HL-60 (cell line): Measurements from ENCODE around the gene SLC22A23.

Source experiments
- DNase-seq, 2 experiments: peaks; one replicate each; pipeline ENCODE4 v3.0.0-alpha.2; 2010 to 2020; ENCODE audit warnings: low read depth in 1 of 2, low spot score in 1 of 2
- H3K27ac ChIP-seq: fragments of 250-450 bp; sonication (Bioruptor Pico); replicated peaks from 2 replicates; pipeline ENCODE4 v1.5.1; 2020; ENCODE audit warnings: mild to moderate bottlenecking, moderate library complexity
- H3K27me3 ChIP-seq: fragments of 250-450 bp; sonication (Bioruptor Pico); 2 replicates; pipeline ENCODE4 v1.5.1; 2021; ENCODE audit warnings: mild to moderate bottlenecking, moderate library complexity; ENCODE audit not compliant: insufficient read depth, poor library complexity, severe bottlenecking
- H3K4me3 ChIP-seq: replicated peaks from 2 replicates; pipeline ENCODE4 v1.5.1; 2011; ENCODE audit warnings: mild to moderate bottlenecking, control low read depth, low read length; ENCODE audit not compliant: insufficient read depth
- CTCF ChIP-seq: IDR thresholded peaks from one replicate; pipeline ENCODE4 v1.5.1; 2011; ENCODE audit warnings: low read length, control low read depth, inconsistent platforms; ENCODE audit not compliant: insufficient read depth
- GABPA ChIP-seq: IDR thresholded peaks from 2 replicates; pipeline ENCODE4 v1.6.1; 2012; ENCODE audit warnings: low read depth
- POLR2AphosphoS5 ChIP-seq: IDR thresholded peaks from 2 replicates; pipeline ENCODE4 v1.6.1; 2012; ENCODE audit warnings: low read depth
- REST ChIP-seq: IDR thresholded peaks from 2 replicates; pipeline ENCODE4 v1.6.1; 2012; ENCODE audit warnings: low read depth; ENCODE audit not compliant: insufficient replicate concordance
- SPI1 ChIP-seq: IDR thresholded peaks from 2 replicates; pipeline ENCODE4 v1.6.1; 2012; ENCODE audit warnings: low read depth, mild to moderate bottlenecking, borderline replicate concordance

Gene SLC22A23

DNA sequence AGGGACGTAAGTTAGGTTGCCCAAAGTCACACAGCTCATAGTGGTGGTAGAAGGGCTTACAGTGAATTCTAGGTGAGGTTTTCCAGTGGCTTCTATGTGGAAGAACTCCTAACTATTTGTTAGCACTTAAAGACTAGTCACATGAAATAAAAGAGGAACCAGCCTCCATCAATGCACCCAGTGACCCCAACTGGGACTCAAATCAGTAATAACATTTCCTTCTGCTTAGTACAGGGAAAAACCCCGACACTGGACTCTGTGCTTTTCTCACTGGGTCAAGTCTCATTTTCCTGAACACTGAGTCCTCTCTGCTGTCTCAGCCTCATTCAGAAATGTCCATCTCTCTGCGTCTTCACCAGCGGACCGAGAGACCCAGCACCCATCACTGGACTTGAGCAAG, 89.2 kb downstream of the SLC22A23 start:
- Histone ChIP-seq H3K27me3 (peaks cover 4% of the 10 kb centered on the region), H3K4me3 (no peak overlapping the region), H3K27ac (no peak overlapping the region)
- TF ChIP-seq POLR2AphosphoS5 (no peak), REST (no peak), GABPA (no peak), SPI1 (no peak), CTCF (no peak)
- no peak for DNase-seq

GRCh38 chr6:3366596-3367413, 90.0 kb downstream of the SLC22A23 start:
- TF ChIP-seq REST: no peak
- TF ChIP-seq CTCF: no peak
- no peak for TF ChIP-seq SPI1
- TF ChIP-seq GABPA: no peak
- no peak for TF ChIP-seq POLR2AphosphoS5
- H3K27ac ChIP-seq: no peak overlapping the region
- H3K4me3 ChIP-seq: no peak overlapping the region
- H3K27me3 ChIP-seq: peaks cover 4% of the 10 kb centered on the region
- DNase-seq: no peak

DNA sequence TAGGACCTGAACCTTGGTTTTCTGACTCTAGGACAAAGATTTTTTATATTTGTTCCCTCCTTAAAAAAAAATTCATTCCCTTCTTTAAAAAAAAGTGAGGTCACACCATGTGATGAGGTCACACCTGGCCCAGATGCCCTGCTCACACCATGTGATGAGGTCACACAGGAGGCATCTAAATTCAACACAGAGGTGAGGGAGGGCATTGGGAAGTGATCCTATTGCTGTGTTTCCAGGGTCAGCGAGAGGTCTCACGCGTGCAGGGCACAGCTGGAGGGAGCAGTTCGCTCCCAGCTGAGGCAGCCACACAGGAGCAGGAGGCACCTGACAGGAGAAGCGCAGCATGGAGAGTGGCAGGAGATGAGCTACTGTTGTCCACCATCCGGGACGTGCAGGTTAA, 92.5 kb downstream of the SLC22A23 start:
- DNase-seq: no peak
- no peak for TF ChIP-seq POLR2AphosphoS5
- no peak for TF ChIP-seq GABPA
- no peak for TF ChIP-seq CTCF
- no peak for TF ChIP-seq REST
- TF ChIP-seq SPI1: no peak
- H3K4me3 ChIP-seq: no peak overlapping the region
- no peak overlapping the region for H3K27ac ChIP-seq
- H3K27me3 ChIP-seq: no peaks in the 10 kb centered on the region
